Right kidney (tissue), 9 donors: Measurements from ENCODE around the gene C22orf42.
A peak's percentile ranks its signal among the peaks of the same experiment; 100 is the strongest.
"Not testable (repeated sequence)": the region's sequence is repeated elsewhere in the genome, so short reads cannot be mapped to it uniquely, and the experiment has no call there.

Experiments
- DNase-seq: peaks from one replicate; pipeline ENCODE4 v3.0.0-alpha.2; 2016
- long read RNA-seq, 8 donors: transcript quantifications; one replicate each; lab custom pipeline, GENCODE V29; 2026

C22orf42 gene, protein sequence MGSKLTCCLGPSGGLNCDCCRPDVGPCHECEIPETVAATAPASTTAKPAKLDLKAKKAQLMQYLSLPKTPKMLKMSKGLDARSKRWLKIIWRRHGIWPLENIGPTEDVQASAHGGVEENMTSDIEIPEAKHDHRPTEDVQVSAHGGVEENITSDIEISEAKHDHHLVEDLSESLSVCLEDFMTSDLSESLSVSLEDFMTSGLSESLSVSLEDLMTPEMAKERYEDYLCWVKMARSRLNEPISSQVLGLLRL
- long read RNA-seq, donor 1, result 0 reads
- long read RNA-seq, donor 2, result 0 reads
- long read RNA-seq, donor 3, result 0 reads
- long read RNA-seq, donor 4, result 0 reads
- long read RNA-seq, donor 5, result 0 reads
- long read RNA-seq, donor 6, result 0 reads
- long read RNA-seq, donor 7, result 0 reads
- long read RNA-seq, donor 8, result 0 reads

DNA sequence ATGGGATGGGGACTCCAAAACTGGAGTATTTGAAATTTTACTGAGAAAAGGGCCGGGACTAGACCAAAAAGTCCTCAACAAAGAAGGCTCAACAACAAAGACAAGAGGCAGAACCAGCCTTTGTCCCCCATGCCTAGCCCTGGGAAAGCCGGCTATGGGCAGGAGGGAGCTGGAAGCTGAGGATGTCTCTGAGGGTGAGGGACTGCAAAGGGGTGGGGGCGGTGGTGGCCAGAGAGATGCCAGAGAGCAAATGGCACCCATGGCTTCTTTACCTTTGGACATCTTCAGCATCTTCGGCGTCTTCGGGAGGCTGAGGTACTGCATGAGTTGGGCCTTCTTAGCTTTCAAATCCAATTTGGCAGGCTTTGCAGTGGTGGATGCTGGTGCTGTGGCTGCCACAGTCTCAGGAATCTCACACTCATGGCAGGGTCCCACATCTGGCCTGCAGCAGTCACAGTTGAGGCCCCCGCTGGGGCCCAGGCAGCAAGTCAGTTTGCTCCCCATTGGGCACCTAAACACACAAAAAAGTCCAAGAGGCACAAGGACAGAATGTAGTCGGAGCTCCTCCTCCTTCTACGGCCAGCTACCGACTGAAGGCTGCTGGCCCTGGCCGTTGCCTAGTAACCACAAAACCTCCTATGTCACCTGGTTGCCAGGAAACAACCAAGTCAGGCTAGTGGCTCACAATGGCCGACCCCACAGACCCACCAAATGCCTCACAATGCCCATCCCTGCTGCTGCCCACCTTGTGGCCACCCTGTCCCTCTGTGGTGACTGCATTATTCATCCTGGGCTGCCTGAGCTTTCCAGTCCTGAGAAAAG is at the start of gene C22orf42:
TSS of gene C22orf42 (minus strand) at position 592 of the 822 bp plus-strand sequence. CDS start at position 504, 88 bp downstream.
- no peak for DNase-seq

DNA sequence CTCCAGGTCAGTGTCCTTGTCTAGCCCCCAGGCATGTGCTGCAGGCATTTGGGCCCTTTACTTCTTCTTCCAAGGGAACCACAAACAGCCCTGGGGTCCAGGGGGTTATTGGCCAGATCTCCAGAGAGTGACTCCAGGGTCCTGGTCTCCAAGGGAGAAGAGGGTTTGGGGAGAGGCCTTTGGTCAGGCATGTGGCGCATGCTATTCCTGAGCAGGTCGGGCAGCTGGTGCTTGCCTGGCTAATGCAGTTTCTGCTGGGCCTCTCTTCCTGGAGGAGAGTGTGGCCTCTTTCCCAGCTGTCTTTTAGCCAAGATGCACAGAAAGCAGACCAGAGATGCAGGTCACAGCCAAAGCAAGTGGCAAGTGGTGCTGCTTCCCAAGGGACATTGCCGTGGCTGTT is 49.6 kb upstream of the C22orf42 start:
- no peak for DNase-seq

DNA sequence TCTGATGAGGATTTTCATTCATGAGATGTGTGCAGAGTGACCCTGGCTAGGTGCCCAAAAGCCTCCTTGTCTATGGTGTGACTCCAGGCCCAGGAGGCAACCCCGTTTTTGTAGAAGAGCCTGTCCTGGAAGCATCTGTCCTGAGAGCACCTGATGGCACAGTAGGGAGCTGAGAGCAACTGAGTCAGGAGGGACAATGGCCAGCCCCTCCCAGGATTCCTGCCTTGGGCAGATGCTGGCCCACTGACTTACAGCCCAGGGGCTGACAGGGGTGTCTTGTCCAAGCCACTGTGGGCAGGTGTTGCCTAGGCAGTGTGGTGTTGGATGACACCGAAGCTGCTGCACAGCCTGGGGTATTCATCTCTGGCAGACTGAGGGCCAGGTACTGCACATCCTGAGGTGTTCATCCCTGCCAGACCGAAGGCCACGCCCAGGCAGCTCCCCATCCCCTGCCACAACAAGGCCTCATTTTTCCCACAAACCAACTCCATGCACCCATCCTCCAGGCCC is 48.9 kb upstream of the C22orf42 start:
- no peak for DNase-seq

DNA sequence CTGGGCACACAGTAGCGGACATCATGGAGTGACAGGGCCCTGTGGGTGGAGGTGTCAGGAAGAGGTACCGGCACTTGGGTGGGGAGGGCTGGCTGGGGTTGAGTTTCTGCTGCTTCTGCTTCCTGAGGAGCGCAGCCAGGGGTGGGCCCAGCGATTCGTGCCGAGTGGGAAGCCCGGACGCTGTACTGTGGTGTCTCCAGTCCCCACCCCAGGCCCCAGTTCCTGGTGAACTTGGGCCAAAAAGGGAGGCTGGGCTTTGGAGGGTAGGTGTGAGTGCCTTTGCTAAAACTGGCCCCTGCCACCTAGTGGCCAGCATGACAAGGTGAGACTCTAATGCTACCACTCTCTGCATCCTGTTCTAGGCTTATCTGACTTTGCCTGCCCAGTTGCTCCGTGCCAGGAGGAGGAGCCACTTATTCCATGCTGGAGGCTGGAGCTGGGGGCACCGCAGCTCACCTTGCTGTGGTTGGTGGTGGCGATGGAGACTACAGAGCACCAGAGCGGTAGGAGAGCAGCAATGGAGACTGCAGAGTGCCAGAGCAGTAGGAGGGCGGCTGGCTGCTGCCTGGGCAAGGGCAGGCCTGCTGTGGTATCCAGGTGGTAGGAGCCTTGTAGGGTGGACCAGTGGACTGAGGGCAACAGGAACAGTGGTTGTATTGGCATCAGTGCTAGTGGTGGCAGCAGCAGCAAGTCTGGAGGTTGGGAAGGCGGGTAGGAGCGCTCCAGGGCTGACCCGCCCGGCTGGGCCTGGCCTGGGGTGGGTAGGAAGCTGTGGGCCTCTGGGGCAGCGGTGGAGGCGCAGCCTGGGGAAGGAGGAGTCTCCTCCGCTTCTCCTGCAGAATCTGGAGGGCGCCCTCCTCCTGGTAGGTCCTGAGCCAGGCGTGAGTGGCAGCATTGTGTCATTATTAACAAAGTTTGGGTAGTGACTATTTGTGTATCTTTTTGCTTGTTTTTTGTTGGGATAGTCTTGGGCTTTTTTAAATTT is 48.0 kb upstream of the C22orf42 start:
- DNase-seq, result no peak

DNA sequence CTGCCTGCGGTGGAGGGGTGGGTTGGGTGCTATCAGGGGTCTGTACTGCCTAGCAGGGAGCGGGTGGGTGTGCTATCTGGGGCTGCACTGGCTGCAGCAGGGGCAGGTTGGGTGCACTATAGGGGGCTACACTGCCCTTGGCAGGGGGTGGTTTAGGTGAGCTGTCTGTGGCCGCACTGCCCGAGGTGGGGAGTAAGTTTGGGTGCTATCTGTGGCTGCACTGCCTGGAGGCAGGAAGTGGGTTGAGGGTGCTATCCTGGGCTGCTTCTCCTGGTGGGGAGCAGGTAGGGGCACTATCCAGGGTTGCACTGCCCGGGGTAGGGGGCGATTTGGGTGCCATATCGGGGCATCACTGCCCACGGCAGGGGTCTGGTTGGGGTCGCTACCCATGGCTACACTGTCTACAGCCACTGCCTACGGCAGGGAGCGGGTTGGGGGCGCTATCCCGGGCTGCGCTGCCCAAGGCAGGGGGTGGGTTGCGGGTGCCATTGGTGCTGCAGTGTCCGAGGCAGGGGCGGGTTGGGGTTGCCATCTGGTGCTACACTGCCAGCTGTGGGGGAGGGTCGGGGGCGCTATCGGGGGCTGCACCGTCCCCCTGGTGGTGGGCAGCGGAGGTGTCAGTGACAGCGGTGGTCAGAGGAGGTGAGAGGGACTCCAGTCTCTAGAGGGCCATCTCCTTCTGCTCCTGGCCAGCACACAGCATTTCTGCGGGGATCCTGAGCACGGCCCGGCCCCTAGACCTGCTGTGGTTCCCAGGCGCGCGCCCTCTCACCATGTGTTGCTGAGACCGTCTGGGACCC is 47.1 kb upstream of the C22orf42 start:
- DNase-seq, result no peak

DNA sequence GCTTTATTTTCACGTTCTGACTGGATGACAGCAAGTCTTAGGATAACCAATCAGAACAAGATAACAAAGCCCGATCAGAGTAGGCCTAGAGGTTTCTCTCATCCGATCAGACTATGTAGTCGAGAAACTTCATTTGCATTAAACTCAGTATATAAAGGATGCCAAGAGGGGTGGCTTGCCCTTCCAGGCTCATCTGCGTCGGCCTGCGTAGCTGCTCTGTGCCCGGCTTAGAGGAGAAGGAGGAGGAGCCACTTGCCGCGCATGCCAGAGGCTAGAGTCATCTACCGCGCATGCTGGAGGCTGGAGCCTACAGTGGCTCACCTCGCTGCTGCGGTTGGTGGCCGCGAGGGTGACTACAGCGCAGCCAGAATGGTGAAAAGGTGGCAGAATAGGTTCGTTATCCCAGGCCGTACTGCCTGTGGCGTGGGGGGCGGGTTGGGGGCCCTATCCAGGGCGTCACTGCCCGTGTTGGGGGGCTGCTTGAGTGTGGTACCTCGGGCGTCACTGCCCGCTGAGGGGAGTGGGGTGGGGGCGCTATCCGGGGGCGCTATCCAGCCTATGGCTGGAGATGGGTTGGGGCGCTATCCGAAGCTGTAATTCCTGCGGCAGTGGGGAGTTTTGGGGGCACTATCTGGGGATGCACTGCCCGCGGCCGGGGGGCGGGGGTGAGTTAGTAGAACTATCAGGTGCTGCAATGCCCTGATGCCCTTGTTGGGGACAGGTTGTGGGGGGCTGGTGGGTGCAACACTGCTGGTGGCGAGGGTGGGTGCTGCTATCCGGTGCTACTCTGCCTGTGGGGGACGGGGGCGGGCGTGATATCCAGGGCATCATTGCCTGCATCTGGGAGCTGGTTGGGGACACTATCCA is 46.0 kb upstream of the C22orf42 start, which contains the start of gene RFPL2:
TSS of gene RFPL2 (minus strand) at position 218 of the 867 bp plus-strand sequence. CDS start 2,622 bp downstream, outside the sequence.
- DNase-seq, result peak; percentile 30

DNA sequence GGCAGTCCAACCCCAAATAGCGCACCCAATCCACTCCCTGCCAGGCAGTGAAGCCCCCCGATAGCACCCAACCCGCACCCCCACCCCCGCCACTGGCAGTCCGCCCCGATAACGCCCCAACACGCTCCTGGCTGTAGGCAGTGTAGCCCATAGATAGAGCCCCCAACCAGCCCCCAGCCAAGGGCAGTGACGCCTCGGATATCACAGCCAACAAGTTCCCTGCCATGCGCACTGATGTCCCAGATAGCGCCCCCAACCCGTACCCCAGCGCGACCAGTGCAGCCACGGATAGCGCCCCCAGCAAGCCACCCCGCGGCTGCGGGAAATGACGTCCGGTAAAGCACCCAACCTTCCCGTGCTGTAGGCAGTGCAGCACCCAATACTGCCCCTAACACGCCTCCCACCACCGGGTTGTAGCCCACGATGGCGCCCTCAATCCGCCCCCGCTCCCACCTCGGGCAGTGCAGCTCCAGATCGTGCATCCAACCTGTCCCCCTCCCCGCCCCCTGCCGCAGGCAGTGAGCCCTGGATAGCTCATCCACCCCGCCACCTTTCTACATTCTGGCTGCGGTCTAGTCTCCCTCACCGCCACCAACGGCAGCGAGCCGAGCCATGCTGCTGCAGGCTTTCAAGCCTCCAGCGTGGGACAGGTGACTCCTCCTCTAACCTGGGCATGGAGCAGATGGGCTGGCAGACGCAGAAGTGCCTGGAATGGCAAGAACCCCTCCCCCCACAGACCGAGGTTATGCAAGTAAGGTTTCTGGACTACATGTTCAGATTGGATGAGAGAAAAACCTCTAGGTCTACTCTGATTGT is 45.1 kb upstream of the C22orf42 start:
- DNase-seq, result peak; percentile 12

DNA sequence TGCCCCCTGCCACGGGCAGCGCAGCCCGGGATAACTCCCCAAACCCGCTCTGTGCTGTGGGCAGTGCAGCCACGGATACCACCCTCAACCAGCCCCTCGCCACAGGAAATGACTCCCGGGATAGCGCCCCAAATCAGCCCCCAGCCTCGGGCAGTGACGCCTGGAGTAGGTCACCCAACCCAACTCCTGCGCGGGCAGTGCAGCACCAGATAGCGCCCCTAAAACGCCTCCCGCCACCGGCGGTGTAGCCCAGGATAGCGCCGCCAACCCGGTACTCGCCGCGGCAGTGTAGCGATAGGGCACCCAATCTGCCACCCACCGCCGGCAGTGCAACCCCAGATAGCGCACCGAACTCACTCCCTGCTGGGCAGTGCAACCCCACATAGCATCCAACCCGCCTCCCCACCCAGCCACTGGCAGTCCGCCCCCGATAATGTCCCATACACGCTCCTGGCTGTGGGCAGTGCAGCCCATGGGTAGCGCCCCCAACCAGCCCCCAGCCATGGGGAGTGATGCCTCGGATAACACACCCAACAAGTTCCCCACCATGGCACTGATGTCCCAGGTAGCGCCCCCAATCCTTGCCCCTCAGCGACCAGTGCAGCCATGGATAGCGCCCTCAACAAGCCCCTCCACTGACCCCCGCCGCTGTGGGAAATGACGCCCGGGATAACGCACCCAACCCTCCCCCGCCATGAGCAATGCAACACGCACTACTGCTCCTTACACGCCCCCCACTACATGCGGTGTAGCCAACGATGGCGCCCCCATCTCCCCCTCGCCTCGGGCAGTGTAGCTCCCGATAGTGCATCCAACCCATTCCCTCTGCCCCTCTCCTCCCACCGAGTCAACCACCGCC is 44.3 kb upstream of the C22orf42 start:
- no peak for DNase-seq

DNA sequence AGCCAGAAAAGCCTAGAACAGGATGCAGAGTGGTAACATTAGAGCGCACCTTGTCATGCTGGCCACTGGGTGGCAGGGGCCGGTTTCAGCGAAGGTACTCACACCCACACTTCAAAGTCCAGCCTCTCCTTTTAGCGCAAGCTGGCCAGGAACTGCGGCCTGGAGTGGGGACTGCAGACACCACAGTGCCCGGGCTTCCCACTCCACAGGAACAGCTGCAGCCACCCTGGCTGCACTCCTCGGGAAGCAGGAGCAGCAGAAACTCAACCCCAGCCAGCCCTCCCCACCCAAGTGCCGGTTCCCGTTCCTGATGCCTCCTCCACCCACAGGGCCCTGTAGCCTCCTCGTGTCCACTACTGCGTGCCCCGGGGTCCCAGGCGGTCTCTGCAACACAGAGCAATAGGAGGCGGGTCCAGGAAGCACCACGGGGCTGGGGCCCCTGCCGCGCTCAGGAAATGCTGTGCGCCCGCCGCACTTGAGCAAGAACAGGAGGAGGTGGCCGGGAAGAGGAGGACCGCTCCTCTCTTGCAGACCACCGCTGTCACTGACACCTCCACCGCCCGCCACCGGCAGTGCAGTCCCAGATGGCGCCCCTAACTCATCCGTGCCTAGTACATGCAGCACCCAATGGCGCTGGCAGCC is 43.6 kb upstream of the C22orf42 start:
- peak; percentile 65 for DNase-seq

DNA sequence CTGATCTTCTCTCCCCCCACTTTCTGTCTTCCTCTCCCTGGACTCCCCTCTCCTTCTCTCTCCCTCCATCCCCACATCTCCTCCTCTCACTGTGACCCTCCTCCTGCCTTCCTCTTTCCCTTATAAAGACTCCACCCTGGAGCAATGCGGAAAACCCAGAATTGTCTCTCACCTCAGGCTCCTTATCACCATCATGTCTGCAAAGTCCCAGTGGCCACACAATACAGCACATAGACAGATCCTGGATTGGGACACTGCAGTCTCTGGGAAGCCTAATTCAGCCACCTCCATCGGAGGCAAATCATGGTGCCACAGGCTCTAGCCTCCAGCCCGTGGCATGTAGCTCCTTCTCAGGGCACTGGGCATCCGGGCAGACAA is 43.0 kb upstream of the C22orf42 start:
- no peak for DNase-seq

DNA sequence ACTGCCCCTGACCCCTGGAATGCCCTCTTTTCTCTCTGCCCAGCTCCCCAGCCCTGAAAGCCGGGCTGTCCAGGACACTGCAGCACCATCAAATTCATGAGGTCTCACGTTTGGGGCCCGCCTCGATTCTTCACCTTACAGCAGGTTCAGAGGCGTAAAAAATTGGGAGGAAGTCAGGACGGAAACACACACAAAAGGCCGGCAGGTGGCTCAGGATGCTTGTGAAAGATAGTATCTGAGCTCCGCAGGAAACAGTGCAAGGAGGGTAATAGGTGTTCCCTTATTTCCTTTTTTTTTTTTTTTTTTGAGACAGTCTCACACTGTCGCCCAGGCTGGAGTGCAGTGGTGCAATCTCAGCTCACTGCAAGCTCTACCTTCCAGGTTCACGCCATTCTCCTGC is 41.6 kb upstream of the C22orf42 start:
- DNase-seq, result no peak

DNA sequence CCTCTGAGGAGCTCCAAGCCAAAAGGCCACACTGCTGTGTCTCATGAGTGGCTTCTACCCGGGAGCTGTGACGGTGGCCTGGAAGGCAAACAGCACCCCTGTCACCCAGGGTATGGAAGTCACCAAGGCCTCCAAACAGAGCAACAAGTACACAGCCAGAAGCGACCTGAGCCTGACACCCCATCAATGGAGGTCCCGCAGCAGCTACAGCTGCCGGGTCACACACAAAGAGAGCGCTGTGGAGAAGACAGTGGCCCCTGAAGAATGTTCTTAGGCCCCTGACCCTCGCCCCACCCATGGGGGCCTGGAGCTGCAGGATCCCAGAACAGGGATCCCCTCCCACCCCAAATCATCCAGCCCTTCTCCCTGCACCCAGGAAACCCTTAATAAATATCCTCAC is 40.9 kb upstream of the C22orf42 start:
- DNase-seq, result no peak

DNA sequence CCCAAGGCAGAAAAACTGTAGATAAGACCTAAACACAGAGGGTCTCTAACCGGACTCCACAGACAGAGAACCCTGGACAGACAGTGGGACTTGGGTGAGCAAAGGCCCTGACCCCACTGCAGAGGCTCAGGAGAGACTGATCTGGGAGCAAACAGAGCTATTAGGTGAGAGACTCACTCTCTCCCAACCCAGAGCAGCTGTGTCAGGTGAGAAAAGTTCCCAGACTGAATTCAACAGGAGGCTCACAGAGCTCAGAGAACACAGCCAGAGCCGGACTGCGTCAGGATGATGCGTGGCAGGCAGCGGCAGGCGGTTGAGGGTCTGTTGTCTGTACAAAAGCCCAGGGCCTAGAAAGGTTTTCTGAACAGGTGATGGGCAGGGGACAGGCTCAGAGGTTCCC is 40.2 kb upstream of the C22orf42 start:
- no peak for DNase-seq

DNA sequence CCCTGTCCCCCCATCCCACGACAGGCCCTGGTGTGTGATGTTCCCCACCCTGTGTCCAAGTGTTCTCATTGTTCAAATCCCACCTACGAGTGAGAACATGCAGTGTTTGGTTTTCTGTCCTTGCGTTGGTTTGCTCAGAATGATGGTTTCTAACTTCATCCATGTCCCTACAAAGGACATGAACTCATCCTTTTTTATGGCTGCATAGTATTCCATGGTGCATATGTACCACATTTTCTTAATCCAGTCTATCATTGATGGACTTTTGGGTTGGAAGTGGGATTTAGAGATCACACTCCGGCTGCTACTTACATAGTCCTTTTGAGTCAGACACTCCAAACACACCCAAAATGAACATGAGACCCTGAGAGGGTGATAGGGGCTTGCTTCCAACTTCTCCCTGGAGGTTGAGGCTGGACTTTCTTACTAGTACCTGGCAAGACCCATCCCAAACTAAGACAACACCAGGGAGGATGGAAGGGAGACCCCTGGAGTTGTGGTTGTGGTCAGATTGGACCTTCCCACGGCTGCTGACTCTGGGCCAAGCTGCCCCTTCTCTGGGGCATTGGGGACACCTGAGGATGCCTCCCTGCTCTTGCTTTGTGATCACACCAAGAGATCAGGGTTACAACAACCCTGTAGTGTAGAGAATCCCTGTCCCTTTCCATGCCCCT is 38.6 kb upstream of the C22orf42 start:
- not testable (repeated sequence) for DNase-seq

DNA sequence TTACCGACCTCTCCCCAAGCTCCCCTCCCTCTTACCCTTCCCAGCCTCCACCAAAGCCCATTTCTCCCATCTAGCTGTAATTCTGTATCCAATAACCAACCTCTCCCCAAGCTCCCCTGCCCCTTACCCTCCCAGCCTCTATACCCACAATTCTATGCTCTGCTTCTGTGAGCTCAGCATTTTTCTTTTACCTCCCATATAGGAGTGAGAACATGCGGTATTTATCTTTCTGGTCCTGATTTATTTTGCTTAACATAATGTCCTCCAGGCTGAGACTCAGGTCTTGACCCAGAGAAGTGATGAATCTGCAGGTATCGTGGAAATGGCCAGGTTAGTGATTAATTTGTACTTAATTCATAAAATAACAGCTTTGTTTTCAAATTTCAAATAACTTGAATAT is 36.8 kb upstream of the C22orf42 start:
- not testable (repeated sequence) for DNase-seq

DNA sequence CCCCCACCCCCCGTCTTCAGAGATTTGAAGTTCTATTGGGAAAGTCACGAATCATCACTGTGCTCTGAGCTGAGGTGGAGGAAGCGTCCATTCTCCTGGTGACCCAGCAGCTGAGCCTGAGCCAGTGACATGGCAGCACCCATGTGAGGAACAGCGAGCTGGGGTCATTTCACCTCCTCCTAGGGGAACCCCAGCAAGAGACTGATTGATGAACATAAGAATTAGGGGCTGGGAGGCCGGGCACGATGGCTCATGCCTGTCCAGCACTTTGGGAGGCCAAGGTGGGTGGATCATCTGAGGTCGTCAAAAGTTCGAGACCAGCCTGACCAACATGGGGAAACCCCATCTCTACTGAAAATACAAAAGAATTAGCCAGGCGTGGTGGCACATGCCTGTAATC is 34.2 kb upstream of the C22orf42 start:
- DNase-seq, result not testable (repeated sequence)

DNA sequence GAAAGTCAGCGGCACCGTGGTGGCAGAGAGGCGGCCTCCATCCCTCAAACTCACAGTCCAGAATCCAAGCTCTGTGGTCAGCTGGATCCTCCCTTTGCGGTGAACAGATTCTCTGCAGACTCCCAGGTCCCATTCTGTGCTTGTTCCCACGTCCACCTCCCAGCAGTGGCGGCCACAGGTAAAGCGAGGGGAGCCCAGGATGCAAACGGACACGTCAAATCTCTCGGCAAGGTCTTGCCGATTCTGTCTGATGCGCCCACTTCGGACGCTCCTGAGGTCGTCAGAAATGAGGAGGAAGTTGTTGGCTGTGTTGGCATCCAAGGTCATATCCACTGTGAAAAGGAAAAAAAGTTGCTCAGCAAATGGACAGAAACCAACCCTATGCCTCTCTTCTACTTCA is 31.9 kb upstream of the C22orf42 start:
- not testable (repeated sequence) for DNase-seq
